Activated CD4-positive, alpha-beta T cell treated with anti-CD3 and anti-CD28 coated beads for 24 hours (primary cell): Measurements from ENCODE around the gene TYW5.
A peak's percentile ranks its signal among the peaks of the same experiment; 100 is the strongest.

Source experiments
- DNase-seq, 2 donors: peaks; one replicate each; pipeline ENCODE4 v3.0.0-alpha.2; 2020; ENCODE audit warnings: low read depth in 2 of 2

TYW5 gene, protein sequence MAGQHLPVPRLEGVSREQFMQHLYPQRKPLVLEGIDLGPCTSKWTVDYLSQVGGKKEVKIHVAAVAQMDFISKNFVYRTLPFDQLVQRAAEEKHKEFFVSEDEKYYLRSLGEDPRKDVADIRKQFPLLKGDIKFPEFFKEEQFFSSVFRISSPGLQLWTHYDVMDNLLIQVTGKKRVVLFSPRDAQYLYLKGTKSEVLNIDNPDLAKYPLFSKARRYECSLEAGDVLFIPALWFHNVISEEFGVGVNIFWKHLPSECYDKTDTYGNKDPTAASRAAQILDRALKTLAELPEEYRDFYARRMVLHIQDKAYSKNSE

DNA sequence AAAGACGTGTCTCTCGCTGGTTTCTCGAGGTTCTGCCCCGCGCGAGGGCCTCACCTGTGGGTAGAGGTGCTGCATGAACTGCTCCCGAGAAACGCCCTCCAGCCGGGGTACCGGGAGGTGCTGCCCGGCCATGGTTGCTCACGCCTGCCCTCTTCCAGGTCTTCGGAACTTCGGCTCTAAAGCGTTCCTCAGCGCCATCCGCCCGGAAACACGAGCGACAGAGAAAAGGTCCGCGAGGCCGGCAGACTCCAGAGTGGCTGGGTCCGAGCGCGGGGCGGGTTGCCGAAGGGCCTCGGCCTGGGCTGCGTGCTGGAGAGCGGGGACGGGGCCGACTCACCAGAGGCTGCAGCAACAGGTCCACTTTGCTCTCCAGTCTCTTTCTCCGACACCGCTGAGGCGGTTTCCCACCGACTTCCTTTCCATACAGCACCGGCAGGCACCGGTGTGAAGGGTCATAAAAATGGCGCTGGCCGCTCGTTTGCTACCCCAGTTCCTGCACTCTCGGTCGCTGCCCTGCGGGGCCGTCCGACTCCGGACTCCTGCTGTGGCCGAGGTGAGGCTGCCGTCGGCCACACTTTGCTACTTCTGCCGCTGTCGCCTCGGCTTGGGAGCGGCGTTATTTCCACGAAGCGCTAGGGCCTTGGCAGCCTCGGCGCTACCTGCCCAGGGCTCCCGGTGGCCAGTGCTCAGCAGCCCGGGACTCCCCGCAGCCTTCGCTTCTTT, at the start of gene TYW5, which contains the start of gene MAIP1:
Gene TYW5 (minus strand): TSS at position 153 of the 723 bp plus-strand sequence. CDS start 21 bp downstream, at position 132.
Gene MAIP1 (plus strand): TSS at position 244 of the 723 bp plus-strand sequence. CDS start 217 bp downstream, at position 461.
- peak; percentile 69 to 70 for DNase-seq

DNA sequence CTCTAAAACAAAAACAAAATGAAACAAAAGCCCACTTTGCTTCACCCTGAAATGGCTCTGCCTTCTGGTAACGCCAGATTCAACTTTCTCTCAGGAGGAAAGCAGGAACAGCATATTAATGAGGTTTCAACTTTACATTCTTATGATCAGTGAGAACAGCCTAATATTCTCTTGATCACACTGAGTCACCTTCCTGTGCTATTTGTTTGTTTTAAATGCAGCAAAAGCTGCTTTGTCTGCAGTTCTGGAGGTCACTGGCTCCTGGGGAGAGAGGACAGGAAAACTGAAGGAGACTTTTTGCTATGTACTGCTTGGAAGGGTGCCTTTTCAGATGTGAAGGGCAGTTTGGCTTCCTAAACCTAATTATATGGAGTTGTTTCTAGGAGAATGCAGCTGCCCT, 48.2 kb upstream of the TYW5 start:
- no peak for DNase-seq

DNA sequence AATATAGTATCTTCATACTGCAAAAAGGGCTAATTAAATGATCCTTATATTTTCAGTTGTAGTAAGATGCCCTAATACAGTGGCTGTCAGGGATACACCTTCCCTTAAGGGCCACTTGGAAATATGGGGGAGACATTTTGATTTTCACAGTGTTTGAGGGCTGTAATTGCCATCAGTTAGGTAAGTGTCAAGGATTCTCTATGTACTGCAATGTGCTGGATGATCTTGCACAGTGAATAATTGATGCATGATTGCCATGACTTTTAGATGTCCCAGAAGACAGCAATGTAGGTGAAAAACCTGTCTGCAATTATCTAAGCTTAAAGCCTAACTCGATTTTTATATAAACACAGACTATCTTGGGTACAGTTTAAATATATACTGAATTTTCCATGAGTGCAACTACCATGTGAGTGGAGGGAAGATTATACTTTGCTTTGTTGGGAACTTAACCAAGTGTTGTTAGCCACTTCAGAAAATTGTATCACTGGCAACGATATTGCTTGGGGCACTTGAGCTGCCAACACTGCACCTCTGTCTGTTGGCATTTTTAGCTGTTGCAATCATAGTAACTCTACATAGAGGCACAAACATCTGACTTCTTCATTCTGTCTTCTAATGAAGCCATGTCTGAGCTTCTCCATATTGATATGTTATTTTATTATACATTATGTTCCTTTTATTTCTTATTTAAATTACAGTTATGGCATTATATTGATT, 45.3 kb upstream of the TYW5 start:
- DNase-seq = no peak

DNA sequence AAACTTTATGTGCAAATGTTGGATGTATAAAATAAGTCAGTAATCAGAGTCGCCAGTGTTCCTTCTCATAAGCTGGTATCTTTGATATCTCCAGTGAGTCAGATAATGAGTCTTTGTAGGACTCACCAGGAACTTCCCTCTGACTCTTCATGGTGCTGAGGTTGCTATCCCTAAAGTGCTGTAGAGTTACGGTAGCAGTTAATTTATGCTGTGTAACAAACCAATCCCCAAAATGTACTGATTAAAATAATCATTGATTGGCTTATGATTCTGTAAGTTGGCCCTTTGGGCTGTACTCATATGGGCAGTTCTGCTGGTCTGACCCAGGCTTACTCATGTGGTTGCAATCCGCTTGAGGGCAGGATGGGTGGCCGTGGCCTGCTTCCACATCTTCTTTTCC, 43.9 kb upstream of the TYW5 start:
- no peak for DNase-seq

DNA sequence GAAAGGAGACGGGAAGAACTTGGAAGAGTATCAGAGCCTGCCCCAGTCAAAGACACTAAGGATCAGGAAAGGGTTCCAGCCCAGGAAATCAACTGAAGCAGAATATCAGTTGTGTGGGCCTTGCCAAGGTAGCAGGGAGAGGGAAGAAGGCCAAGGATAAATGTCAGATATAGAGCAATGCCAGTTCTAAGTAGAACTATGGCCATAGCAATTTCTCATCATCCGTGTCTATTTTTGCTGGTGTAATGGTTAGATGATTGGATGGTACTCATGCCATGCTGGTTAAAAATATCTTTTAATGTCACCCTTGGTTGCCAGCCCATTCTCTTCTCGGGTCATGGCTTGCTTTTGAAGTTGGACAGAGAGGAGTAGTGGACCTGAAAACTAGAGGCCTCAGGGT, 42.0 kb upstream of the TYW5 start:
- DNase-seq = no peak

DNA sequence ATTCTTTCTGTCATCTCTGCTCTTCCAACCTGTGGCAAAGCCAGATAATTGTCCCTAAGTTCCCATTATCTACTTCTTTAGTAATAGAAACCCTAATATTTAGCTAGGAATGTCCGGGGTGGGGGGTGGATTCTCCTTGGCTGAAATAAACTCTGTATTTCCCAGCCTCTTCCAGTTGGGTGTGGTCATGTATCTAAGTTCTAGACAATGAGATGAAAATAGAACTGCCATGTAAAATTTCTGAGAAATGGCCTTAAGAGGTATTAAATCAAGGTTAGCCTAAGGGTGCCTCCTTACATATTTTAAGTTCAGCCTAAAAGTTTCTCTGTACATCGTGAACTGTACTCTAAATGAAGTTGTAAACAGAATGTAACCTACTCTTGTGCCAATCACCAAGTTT, 39.6 kb upstream of the TYW5 start:
- DNase-seq = no peak

DNA sequence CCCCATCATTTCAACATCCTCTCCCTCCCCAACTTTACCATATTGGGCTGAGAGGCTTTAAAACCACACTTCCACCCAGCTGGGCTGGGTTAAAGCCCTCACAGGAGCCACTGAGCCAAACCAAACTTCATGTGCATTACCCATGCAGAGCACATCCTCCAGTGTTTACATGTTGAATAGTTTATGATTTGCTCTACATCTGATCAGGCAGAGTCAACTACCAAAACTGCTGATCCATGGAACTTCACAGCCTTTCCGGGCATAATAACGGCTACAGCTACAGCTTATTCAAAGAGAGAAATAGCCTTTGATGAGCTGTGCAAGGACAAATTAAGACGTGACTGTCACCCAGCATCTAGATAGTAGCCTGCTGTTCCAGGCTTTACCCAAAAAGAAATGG, 39.1 kb upstream of the TYW5 start:
- no peak for DNase-seq

DNA sequence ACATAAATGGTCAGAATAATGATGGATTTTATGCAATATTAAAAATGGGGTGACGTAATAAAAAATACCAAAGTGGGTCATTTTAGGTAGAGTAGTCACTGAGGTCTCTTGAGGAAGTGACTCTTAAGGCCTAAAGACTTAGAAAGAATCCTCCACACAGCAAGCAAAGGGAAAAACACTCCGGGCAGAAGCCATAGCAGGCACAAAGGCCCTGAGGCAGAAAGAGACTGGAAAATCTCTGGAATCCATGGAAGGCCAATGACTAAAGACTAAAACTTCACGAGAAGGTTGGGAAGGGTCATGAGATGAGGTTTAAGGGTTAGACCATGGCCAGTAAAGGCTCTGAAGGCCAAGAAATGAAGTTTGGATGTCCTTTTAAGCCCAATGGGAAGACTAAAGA, 37.0 kb upstream of the TYW5 start:
- DNase-seq = no peak

DNA sequence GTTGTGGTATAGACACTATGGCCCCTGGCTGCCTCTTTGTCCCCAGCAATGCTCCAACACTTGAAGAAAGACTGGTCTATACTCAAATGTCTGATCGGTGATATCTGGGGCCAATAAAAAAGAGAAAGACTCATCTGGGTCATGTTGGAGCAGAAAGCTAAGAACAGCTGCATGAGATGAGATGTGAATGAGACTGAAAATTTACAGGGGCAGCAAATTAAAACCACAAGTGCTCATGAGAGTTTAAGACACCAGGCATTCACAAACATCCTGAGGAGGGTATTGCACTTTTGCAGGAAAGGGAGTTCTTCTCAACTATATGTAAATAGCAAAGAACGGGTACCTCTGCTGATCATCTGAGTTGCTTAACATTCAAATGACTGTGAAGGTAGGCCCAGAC, 36.4 kb upstream of the TYW5 start:
- DNase-seq = no peak

DNA sequence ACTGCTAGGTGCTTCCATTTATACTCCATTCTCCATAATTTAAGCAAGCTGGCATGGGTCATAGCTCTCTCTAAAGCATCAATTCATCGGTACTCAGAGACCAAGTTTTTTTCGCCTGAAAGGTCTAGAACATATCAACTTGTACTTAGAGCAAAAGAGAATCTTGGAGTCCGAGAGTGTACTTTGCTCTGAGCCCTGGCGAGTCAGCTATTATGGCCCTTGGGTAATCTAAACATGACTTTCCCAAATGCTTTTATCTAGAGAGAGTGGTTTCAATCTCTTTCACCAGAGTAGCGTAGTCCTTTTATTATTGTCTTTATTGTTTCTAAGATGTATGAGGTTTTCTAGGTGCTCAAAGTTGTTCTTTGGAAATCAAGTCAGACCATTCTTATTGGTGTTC, 34.5 kb upstream of the TYW5 start:
- no peak for DNase-seq

DNA sequence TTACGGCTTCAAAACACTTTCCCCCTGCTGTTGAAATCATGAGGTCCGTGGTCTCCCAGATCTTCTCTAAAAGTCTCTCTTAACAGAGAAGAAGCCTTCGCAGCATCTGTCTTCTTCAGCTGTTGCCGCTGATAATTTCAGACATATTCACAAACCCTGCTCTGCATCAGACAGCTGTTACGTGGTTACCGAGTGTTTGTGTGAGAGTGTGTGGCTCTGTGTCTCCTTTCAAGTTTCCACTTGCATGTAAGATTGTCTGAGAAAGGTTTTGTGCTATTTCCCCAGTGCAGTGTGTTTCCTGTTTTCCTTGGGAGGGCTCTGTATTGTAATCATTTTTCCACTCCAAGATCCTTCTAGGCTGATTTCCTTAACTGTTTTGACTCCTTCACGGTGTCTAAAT, 32.9 kb upstream of the TYW5 start:
- DNase-seq = no peak

DNA sequence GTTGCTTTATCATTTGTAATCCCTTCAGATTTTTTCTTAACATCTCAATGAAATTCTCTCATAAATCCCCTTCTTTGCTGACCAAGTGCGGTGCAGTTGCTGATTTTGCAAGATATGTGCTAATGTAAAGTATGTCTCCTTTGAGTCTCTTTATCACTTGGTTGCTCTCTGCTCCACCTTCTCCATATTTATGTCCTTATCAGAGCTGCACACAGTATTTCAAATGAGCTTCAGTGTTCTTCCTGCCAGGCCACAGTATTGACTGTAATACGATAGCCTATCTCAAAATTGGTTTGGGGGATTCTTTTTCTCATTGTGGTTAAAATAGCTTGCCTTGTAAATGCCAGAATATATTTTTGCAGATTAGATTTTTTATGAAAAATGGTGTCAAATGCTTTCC, 32.3 kb upstream of the TYW5 start:
- no peak for DNase-seq

DNA sequence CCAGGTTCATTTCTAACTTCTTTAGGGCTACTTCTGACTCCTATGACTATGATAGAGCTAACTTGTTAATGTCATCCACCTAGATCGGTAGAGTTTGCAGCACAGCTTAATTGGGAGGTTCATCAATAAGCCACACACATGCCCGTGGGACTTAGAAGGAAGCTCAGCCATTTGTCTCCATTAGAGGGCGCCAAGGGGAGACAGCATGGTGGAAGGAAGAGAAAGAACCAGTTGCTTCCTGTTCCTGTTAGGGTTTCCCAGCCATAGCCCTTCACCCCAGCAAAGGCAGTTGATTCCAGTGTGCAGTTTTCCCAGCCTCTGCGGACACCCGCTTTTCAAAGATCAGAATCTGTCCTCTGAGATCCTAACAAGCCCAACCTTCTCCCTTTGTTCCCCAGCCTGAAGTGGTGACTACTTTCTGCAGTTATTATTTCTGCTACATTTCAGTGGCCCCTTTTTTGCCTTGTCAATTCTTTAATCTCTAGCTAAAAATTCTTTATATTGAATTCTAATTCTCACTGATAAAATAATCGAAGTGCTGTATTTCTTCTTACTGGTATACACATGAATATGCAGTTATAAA, 30.4 kb upstream of the TYW5 start:
- DNase-seq = peak; percentile 35 to 41

DNA sequence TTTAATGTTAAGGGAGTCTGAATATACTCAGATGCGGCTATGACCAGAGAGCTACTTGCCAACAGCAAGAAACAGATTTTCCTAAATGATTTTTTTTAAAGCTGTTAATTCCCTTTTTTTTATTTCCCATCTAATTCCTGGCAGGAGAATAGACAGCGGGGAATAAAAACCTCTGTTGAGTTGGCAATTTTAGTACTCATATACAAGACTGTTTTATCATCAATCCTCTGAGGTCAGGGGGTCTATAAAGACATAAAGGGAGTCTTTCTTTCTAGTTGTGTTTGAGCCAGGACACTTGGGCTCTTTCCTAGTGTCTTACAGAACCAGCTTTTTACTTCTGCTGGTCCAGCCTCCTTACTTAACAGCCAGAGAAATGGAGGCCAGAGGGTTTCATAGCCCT, 29.5 kb upstream of the TYW5 start:
- DNase-seq = no peak

DNA sequence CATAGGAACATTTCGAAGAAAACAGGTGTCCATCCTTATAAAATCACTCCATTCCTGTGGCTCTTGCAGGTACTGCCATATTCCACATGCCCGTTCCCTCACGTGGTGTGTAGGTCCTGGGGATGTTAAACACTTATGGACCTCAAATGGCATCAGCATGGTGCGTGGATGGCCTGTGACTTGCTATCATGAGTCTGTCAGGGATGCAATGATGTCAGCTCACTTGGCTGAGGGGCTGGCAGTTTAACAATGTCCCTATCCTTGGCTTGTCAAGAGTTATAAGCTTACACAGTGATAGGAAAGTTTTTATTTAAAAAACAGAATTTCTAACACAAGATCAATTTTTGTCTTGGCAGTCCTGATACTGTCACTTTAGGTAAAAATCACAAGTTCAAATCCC, 28.9 kb upstream of the TYW5 start:
- no peak for DNase-seq

DNA sequence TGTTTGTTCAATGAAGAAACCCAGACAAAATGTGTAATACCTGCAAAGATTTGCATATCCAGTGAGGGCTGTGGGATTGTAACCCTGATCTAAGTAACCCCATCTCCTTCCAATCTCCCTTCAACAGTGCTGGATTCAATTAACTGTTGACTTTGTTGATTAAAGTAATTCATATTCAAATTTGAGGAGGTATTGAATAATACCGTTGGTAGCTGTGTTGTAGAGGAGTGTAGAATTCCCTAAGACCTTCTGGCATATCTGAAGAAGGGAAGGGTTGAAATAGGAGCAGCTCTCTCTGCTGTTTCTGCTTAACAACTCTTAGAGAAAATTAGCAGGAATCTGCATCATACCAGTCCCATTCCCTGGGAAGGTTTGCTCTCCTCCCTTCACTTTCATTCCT, 28.2 kb upstream of the TYW5 start:
- no peak for DNase-seq

DNA sequence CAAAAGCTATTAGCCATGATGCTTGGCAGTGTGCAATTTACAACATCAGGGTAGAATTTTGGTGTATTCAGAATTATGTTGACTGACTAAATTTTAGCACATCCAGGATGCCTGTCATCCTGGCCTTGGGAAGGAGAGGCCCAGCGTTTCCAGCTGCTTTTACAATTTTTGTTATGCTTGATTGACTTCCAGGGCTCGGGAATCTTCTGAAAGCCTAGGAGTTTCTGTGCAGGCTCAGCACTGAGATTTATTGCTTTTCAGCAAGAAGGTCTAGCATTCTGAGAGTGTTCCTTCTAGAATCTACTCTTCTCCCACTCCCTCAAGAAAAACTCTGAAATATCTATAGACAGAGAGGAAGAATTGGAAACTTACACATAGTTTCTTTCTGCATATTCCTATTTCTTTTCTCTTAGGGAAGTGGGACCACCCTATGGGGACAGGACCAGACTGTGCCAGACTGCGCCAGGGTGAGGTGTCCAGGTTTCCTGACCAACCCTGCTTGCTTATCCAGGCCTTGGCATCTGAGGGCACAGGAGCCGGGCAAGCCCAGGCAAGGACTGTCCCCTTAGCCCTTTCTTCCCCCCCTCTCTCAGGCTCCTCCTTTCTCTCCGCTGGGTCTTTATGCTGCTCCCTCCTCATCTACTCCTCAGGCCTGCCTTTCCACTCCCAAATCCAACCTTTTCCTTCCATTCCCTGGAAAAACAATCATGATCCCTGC, 27.0 kb upstream of the TYW5 start:
- no peak for DNase-seq

DNA sequence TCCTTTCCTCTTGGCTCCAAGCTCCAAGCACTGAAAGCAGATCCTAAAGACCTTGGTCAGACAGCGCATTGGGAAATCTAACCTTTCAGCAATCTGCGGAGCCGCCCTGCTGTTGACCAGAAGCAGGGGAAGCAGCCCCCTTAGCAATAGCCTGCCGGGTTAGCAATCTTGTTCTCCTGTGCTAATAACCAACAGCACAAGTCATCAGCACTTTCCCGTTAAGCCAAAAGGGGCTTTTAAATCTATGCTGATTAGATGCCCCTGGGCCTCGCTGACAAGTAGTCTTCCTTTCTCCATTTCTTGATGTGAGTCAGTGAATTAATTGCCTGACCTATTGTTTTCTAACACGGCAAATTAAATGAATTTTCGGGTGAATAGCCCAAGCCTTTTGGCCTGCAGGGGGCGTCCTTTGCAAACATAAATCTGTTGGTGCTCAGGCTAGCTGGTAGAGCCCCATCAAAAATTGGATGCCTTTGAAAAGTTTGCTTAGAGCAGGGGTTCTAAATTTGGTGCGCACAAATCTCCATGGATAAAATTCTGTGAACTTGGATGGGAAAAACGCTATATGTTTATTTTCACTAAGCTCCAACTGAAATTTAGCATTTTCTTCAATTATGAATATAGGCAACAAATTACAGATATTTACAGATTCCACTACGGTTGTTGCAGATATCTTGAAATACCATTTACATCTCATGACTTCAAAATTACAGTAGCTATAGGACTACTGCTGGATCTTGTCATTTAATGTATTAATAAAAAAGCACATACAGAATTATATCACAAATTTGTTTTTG, 24.7 kb upstream of the TYW5 start:
- peak; percentile 76 to 86 for DNase-seq

DNA sequence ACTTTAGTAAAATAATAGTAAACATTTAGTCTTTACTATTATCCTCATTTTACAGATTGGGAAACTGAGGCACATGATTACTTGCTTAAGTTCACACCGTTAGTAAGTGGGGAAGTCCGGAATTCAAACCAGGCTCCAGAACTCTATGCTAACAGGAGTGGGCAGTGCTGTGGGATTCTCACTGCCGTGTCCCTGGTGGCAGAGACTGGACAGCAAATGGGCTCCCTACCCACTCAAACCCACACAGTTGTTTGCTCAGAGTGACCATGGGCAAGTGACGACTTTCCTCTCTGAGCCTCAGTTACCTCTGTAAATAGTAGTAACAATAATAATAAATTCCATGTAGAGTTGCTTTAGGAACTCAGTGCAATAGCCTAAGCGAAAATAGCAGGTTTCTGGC, 24.1 kb upstream of the TYW5 start:
- DNase-seq = no peak

DNA sequence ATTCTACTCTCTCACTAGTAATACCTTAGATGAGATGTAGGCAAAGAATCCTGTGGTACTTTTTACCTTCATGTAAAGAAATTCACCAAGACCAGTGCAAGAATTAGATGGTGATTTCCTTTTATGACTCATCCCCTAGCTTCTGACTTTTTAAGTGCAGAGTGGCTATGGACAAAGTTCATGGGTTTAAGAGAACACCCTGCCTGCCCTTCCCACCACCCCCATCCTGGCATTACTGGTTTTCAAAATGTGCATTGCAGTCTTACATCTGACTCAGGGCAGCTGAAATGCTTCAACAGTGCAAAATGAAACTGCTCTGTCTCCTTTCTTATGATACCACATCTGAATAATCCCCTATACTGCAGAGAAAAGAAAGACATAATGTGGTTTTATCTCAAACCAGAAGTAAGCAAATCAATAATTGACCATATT, 22.7 kb upstream of the TYW5 start:
- peak in 1 of 2 donors; percentile 8 for DNase-seq
